Astrocyte of the hippocampus (primary cell): ENCODE data around the gene NAB2.

Source experiments
- DNase-seq: peaks from one replicate; pipeline ENCODE4 v3.0.0; 2011; ENCODE audit warnings: low read depth, low spot score

The NAB2 gene

GRCh38 chr12:57094208-57095160, 5.6 kb downstream of the NAB2 start:
- no peak for DNase-seq

DNA sequence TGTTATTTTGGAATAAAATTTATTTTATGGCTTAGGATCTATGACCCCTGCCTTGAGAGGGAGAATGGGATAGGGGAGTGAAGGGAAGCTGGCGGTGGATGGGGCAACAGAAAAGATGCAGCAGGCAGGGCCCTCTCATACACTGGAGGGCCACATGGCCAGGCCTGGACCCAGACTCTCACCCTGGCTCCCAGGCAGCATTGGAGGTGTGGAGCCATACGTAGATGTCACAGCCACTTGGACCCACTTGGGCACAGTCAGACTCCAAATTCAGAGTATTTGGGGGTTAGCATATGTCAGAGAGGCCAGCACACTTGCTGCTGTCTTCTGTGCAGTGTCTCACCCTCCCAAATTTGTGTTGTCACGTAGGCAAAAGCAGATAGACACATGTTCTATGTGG, 6.5 kb downstream of the NAB2 start:
- DNase-seq: no peak

DNA sequence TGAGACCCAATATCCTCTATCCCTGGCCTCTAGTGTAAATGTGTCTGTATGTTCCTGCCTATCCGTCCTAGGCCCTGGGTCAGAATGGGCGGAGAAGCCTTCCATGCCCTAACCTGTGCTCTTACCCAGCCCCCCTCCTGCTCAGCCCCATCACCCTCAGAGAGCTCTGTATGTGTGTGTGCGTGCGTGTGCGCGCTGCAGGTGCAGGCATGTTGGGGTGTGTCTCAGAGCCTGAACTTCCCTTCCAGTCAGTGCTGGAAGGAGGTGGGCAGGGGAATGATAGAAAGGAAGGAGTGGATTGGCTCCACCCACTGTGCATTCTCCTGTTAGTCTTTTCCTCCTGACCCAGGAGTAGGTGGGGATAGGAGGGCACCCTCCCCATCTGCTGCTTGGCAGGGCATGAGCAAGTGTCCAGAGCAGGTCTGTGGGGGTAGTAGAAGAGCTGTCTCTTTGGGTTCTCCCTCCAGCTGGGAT, 7.2 kb downstream of the NAB2 start:
- no peak for DNase-seq

GRCh38 chr12:57096748-57097553, 8.0 kb downstream of the NAB2 start:
- DNase-seq: no peak

- no peak for DNase-seq
Measured at GRCh38 chr12:57097554-57097835, 8.6 kb downstream of the NAB2 start.

DNA sequence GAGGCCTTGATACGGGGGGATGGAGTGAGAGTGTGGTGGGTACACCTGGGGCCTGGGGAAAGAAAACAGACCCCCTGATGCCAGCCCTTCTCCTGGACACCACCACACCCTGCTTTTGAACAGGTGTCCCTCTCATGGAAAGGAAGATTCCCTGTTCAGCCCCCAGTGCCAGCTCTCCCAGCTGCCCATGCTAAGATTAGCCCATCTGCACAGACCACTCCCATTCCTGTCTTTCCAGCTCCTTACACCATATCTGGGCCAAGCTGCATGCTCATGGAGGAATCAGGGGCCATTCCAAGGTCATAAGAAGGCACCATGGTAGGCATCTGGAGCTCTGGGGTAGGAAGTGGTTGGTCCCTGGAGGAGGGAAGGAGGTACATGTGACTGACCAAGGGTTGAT, 9.6 kb downstream of the NAB2 start:
- DNase-seq: no peak

- no peak for DNase-seq
Measured at GRCh38 chr12:57099047-57099714, 10.3 kb downstream of the NAB2 start.

DNA sequence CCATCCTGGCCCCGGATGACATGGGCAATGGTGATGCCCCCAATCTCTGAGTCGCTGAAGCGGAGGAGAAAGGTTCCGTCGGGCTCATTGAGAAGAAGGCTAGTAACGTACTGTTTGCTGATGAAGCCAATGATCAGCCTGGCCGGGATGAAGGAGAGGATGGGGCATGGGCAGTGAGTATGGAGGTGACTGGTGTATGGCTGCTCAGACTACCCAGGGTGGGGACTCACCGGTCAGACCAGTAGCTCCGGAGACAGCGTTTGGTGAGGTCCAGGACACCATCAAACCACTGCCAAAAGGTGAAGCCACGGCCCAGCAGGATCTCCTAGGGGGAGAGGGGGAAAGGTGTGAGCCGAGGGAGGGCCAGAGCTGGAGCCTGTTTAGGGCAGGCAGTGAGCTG, 10.9 kb downstream of the NAB2 start:
- no peak for DNase-seq

DNA sequence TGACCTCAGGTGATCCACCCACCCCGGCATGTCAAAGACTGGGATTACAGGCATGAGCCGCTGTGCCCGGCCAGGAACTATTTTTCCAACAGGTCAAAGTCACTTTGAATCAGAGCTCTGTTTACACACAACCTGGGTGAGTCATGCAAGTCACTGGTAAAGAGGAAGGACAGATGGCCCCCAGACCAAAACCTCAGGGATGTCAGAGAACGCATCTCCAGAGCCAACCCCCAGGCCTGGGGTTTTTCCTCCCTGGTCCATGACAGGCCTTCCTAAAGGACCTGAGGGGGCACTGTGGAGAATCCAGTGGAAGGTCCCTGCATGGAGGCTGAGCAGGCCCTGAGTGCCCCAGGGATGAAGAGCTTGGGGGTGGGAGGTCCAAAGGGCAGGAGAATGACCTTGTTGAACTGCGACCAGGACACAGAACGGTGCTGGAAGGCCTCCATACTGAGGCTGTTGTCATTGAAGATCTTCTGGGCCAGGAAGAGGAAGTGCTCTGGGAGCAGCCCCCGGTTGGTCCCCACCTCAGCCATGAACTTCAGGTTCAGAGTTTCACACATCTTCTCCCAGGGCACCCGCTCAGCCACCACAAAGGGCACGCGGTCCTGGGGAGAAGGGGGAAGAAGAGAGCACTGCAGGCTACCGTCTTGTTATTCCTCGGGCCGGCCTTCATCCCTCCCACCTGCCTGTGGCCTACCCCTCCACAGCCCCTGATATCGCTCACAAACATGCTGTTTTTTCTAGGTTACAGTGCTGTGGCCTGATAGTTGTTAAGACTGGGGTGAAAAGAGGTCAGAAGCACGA, 13.2 kb downstream of the NAB2 start:
- DNase-seq: no peak

DNA sequence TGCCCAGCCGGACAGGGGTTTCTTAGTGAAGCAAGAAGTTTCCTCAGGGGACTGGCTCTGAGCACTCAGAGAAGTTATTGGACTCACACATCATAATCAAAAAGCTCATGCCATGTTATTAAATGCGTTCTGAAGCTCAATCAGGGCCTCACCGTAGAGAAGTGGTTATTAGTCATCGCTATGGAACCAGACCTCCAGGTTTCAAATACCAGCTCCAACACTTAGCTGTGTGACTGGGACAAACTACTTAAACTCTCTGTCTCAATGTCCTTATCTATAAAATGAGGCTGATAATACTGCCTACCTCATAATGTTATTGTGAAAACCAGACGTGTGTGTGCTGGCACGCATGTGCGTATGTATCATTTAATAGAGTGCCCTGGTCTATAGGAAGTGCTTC, 14.9 kb downstream of the NAB2 start:
- peak; percentile 35 for DNase-seq

- DNase-seq: no peak
Measured at GRCh38 chr12:57104292-57104910, 15.5 kb downstream of the NAB2 start.

- no peak for DNase-seq
Measured at GRCh38 chr12:57105011-57105753, 16.3 kb downstream of the NAB2 start.

- no peak for DNase-seq
Measured at GRCh38 chr12:57106021-57106708, 17.3 kb downstream of the NAB2 start.

DNA sequence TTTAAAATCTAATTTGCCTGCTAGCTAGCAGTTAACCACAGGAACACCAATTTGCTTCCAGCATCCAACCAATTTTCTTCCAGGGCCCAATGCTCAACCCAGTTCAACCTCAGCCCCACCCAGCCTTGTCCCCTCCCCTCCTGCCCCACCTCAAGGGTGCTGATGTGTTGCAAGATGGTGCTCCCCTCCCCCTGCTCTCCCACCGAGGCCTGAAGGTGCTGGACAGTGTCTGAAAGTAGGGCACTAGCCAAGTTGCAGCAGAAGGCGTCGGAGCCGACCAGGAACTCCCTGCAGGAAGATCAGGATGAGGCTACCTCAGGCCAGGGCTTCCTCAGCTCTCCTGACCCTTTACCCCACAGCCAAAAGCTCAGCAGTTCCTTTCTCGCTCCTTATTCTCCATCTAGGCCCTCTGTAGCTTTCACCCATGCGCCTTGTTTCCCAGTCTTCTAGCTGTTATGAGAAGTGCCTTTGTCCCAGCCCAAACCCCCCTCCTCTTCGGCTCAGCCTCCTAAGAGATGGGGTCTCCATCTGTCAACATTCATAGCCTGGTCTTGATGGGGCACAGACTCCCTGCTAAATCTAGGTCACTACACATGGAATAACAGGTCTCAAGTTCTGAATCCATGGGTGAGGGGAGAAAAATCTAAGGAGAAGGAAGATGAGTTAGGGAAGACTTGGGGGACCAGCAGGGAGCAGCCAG, 18.7 kb downstream of the NAB2 start:
- no peak for DNase-seq

DNA sequence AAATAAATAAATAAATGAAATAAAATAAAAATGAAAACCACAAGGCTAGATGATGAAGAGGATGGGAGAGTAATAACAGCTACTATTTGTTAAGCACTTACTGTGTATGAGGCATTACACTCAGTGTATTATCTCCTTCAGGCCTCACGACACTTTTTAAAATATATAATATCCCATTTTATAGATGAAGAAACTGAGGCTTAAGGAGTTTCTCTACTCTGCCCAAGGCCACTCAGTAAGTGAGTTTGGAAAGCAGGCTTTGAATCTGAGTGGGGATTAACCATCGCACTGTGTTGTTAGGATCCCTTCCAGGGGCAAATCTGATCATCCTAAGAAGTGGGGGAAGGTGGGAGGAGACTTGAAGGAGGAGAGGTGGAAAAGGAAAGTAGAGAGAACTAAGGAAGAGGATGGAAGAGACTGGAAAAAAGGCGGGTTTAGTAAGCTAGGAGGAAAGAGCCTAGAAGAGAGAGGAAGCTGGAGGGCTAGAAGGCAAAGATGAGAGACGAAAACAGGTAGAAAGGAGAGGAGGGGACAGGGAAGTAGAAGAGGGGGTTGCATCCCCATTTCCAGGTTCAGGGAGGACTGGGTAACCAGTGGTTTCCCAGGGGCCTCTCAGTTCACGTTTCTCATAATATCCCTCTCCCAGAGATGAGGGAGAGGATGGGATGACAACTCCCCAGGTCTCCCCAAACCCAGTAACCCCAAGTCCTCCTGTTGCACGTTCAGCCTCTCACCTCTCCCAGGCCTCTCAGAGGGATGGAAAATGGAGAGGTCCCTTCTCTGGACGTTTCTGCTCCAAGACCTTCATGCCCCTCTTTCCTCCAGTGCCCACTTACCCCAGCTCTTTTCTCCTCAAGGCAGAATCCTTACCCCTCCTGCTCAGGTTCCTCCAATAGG, 20.5 kb downstream of the NAB2 start:
- no peak for DNase-seq

GRCh38 chr12:57110104-57111030, 21.5 kb downstream of the NAB2 start:
- DNase-seq: peak; percentile 39
